Measurements from ENCODE around the gene SHISAL2A. TPM values are rescaled to one million over a fixed set of nuclear protein-coding genes. Genes with fewer than 3 reads are reported as not detected.
A peak's percentile ranks its signal among the peaks of the same experiment; 100 is the strongest.

The SHISAL2A gene
- total RNA-seq, 4 donors from 2014 or later, result not detected

- Histone ChIP-seq H3K27me3 (no peaks in the 10 kb centered on the region), H3K36me3 (no peaks in the 10 kb centered on the region), H3K4me3 (no peak overlapping the region), H3K27ac (no peak overlapping the region), H3K4me1 (peaks cover 20% of the 10 kb centered on the region), H3K9me3 (no peaks in the 10 kb centered on the region)
- TF ChIP-seq POLR2A (IDR thresholded peaks at IDR 0.05) (no peak), CTCF (IDR thresholded peaks at IDR 0.05) (no peak), EP300 (IDR thresholded peaks at IDR 0.05) (no peak), POLR2AphosphoS5 (IDR thresholded peaks at IDR 0.05) (no peak)
- 96% methylated on average over 8 of the region's 8 CpGs for WGBS
- DNase-seq (ENCODE audit: low spot score in 2 of 2), result no peak
These were observed 32.3 kb upstream of the SHISAL2A start for GRCh38 chr1:52600533-52601179.

- DNase-seq (ENCODE audit: low spot score in 2 of 2), result no peak
- Histone ChIP-seq H3K27ac (no peak overlapping the region), H3K4me1 (peaks cover 20% of the 10 kb centered on the region), H3K9me3 (no peaks in the 10 kb centered on the region), H3K27me3 (no peaks in the 10 kb centered on the region), H3K36me3 (no peaks in the 10 kb centered on the region), H3K4me3 (peak overlapping the region; percentile 57)
- TF ChIP-seq EP300 (IDR thresholded peaks at IDR 0.05) (no peak), POLR2A (IDR thresholded peaks at IDR 0.05) (no peak), POLR2AphosphoS5 (IDR thresholded peaks at IDR 0.05) (no peak), CTCF (IDR thresholded peaks at IDR 0.05) (no peak)
- 65% methylated on average over 3 of the region's 3 CpGs for WGBS
These were observed 31.4 kb upstream of the SHISAL2A start for GRCh38 chr1:52601519-52601918.

DNA sequence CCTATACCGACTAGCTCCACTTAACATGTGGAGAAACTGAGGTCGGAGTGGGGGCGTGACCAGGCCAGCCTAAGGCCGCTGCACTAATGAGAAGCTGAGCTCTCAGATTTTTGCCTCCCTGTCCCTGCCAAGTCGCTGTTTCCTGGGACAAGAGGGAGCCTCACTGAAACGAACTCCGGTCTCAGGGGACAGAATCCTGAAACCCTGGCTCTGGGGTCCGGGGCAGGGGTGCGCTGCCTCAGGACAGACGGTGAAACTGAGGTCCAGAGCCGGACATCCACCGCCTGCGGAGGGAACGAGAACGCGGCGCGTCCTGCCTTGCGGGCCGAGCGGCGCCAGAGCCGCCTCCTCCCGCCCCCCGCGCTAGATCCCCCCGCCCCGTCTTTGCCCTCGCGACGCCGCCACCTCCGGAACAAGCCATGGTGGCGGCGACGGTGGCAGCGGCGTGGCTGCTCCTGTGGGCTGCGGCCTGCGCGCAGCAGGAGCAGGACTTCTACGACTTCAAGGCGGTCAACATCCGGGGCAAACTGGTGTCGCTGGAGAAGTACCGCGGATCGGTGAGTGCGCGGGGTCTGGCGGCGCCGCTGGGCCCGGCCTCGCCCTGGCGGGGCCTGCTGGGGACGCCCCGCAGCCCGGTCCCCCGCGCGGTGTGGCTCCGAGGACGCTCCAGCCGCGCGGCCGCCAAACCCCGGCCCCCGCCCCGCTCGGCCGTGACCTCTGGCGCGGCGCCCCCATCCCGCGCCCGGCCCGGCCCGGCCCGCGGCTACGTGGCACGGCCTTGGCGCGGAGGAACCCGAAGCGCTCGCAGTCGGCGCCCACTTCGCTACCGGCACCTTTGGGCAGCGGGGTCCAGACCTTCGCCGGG, 30.7 kb upstream of the SHISAL2A start, which contains the start of gene GPX7:
TSS of gene GPX7 (plus strand) at position 381 of the 865 bp plus-strand sequence. CDS start at position 420, 39 bp downstream.
- no peaks in the 10 kb centered on the region for H3K9me3 ChIP-seq
- H3K4me1 ChIP-seq, result peaks cover 20% of the 10 kb centered on the region
- H3K27me3 ChIP-seq, result no peaks in the 10 kb centered on the region
- 5% methylated on average over 34 of the region's 97 CpGs for WGBS
- peak within 1 kb of the TSS; percentile 47 for H3K27ac ChIP-seq
- no peak for DNase-seq (ENCODE audit: low spot score in 2 of 2)
- H3K4me3 ChIP-seq, result peak within 1 kb of the TSS; percentile 57
- peaks cover 4% of the 10 kb centered on the region for H3K36me3 ChIP-seq
- TF ChIP-seq POLR2AphosphoS5 (IDR thresholded peaks at IDR 0.05) (peak in 1 of 3 donors; percentile 35), EP300 (IDR thresholded peaks at IDR 0.05) (no peak), CTCF (IDR thresholded peaks at IDR 0.05) (peak in 1 of 2 donors; percentile 1)

GRCh38 chr1:52602856-52603600, 29.9 kb upstream of the SHISAL2A start:
- H3K4me1 ChIP-seq, result peaks cover 20% of the 10 kb centered on the region
- H3K27ac ChIP-seq, result no peak overlapping the region
- WGBS, result 42% methylated on average over 21 of the region's 21 CpGs

More at GRCh38 chr1:52602856-52603600, 29.9 kb upstream of the SHISAL2A start:
- Histone ChIP-seq H3K27me3 (no peaks in the 10 kb centered on the region), H3K36me3 (peaks cover 12% of the 10 kb centered on the region), H3K9me3 (no peaks in the 10 kb centered on the region), H3K4me3 (peak overlapping the region; percentile 57)
- no peak for TF ChIP-seq EP300 (IDR thresholded peaks at IDR 0.05)
- TF ChIP-seq CTCF (IDR thresholded peaks at IDR 0.05), result no peak
- no peak for TF ChIP-seq POLR2A (IDR thresholded peaks at IDR 0.05)
- TF ChIP-seq POLR2AphosphoS5 (IDR thresholded peaks at IDR 0.05), result no peak
- no peak for DNase-seq (ENCODE audit: low spot score in 2 of 2)

Data from suprapubic skin (tissue), 4 donors.